H1 (cell line): ENCODE measurements around the gene CYYR1. TPM values are rescaled to one million over a fixed set of nuclear protein-coding genes. Genes with fewer than 3 reads are reported as not detected.

Source experiments
- CTCF ChIA-PET: fragments of 300-600 bp; sonication (Branson Sonifier 250); formaldehyde crosslinking; loops from one replicate; lab custom pipeline; 2021; ENCODE audit not compliant: partially characterized antibody; lab: Charles Lee
- POLR2A ChIA-PET: fragments of 300-600 bp; sonication (Branson Sonifier 250); formaldehyde crosslinking; loops from one replicate; lab custom pipeline; 2021; ENCODE audit warnings: inconsistent platforms; ENCODE audit not compliant: partially characterized antibody; lab: Charles Lee
- DNase-seq, 2 experiments: peaks; one replicate each; pipeline versions ENCODE4 v3.0.0 to v3.0.0-alpha.2; 2010 to 2022; ENCODE audit warnings: low spot score in 2 of 2, low read depth in 1 of 2, mixed read lengths in 1 of 2
- FAIRE-seq: peaks from 2 replicates; lab custom pipeline; 2011; peaks lifted over from hg19 to GRCh38; lab: Jason Lieb, UNC
- H2AFZ ChIP-seq: 2 replicates; pipeline ENCODE4 v1.8.1; 2012; ENCODE audit warnings: low read length, inconsistent platforms
- H2AK5ac ChIP-seq: 2 replicates; pipeline ENCODE4 v1.6.1; 2013; ENCODE audit warnings: low read depth, low read length
- H2BK120ac ChIP-seq: replicated peaks from 2 replicates; pipeline ENCODE3; 2013; ENCODE audit warnings: low read depth, low read length, inconsistent platforms
- H2BK12ac ChIP-seq: 2 replicates; pipeline ENCODE4 v1.6.1; 2013; ENCODE audit warnings: low read depth, low read length
- H2BK15ac ChIP-seq: 2 replicates; pipeline ENCODE4 v1.6.1; 2013; ENCODE audit warnings: low read length
- H2BK20ac ChIP-seq: 2 replicates; pipeline ENCODE4 v1.6.1; 2013; ENCODE audit warnings: low read length
- H2BK5ac ChIP-seq: 2 replicates; pipeline ENCODE4 v1.6.1; 2013; ENCODE audit warnings: low read depth, low read length
- H3K14ac ChIP-seq: 2 replicates; pipeline ENCODE4 v1.6.1; 2013; ENCODE audit warnings: inconsistent platforms; ENCODE audit not compliant: insufficient read length
- H3K18ac ChIP-seq: 2 replicates; pipeline ENCODE4 v1.6.1; 2013; ENCODE audit warnings: low read length; ENCODE audit errors: extremely low read depth
- H3K23ac ChIP-seq: 2 replicates; pipeline ENCODE4 v1.6.1; 2013; ENCODE audit warnings: inconsistent platforms; ENCODE audit not compliant: insufficient read length
- H3K23me2 ChIP-seq: 2 replicates; pipeline ENCODE4 v1.6.1; 2013; ENCODE audit warnings: low read depth, low read length
- H3K27ac ChIP-seq: 2 replicates; pipeline ENCODE4 v1.6.1; 2011; ENCODE audit warnings: low read depth, low read length, inconsistent platforms
- H3K27me3 ChIP-seq, 4 experiments: replicated peaks in 1 of 4; 1 replicate in 1 of 4; 2 replicates in 3 of 4; pipeline versions ENCODE4 v1.6.1 to v1.8.1; 2011 to 2013; ENCODE audit warnings: low read length in 3 of 4, mild to moderate bottlenecking in 3 of 4, inconsistent platforms in 2 of 4, mixed read lengths in 2 of 4, moderate library complexity in 1 of 4; ENCODE audit not compliant: control insufficient read depth in 3 of 4, insufficient read depth in 3 of 4; ENCODE audit errors: extremely low read depth in 1 of 4
- H3K36me3 ChIP-seq, 4 experiments: 2 replicates each; pipeline versions ENCODE4 v1.6.1 to v1.8.1; 2011 to 2013; ENCODE audit warnings: mild to moderate bottlenecking in 4 of 4, low read length in 3 of 4, moderate library complexity in 2 of 4, control low read depth in 1 of 4, inconsistent platforms in 1 of 4; ENCODE audit not compliant: insufficient read depth in 4 of 4, control insufficient read depth in 2 of 4
- H3K4ac ChIP-seq: replicated peaks from 2 replicates; pipeline ENCODE3; 2013; ENCODE audit warnings: low read length, low read depth, mixed read lengths, inconsistent platforms; ENCODE audit not compliant: insufficient read length
- H3K4me1 ChIP-seq, 4 experiments: replicated peaks in 1 of 4; 1 replicate in 1 of 4; 2 replicates in 3 of 4; pipeline versions ENCODE4 v1.6.1 to v1.8.1; 2011 to 2013; ENCODE audit warnings: low read length in 3 of 4, inconsistent platforms in 2 of 4, mixed read lengths in 1 of 4; ENCODE audit not compliant: insufficient read depth in 4 of 4, control insufficient read depth in 3 of 4
- H3K4me2 ChIP-seq, 2 experiments: 2 replicates each; pipeline versions ENCODE4 v1.6.1 to v1.8.1; 2011 to 2013; ENCODE audit warnings: low read depth in 2 of 2, low read length in 2 of 2, control low read depth in 1 of 2, inconsistent platforms in 1 of 2, mild to moderate bottlenecking in 1 of 2; ENCODE audit not compliant: insufficient read depth in 1 of 2
- H3K4me3 ChIP-seq, 4 experiments: fragments of 200-600, 300-600 bp in 1 of 4; sonication (generic), shearing (Covaris generic), sonication (Bioruptor Twin) in 1 of 4; 2 replicates each; pipeline versions ENCODE4 v1.5.1 to v1.8.1; 2011 to 2016; ENCODE audit warnings: low read length in 4 of 4, low read depth in 3 of 4, control low read depth in 2 of 4, inconsistent platforms in 2 of 4, mild to moderate bottlenecking in 2 of 4, mixed read lengths in 1 of 4, moderate library complexity in 1 of 4; ENCODE audit not compliant: insufficient read depth in 2 of 4; ENCODE audit errors: extremely low read depth in 1 of 4
- H3K56ac ChIP-seq: replicated peaks from 2 replicates; pipeline ENCODE3; 2013; ENCODE audit warnings: low read depth, mild to moderate bottlenecking, mixed read lengths, low read length, inconsistent platforms; ENCODE audit not compliant: insufficient read length
- H3K79me1 ChIP-seq: 2 replicates; pipeline ENCODE4 v1.6.1; 2013; ENCODE audit warnings: low read depth, low read length, control low read depth
- H3K79me2 ChIP-seq, 2 experiments: 2 replicates each; pipeline versions ENCODE4 v1.6.1 to v1.8.1; 2012 to 2013; ENCODE audit warnings: low read length in 2 of 2, mild to moderate bottlenecking in 2 of 2, inconsistent platforms in 1 of 2; ENCODE audit not compliant: insufficient read depth in 2 of 2, control insufficient read depth in 1 of 2
- H3K9ac ChIP-seq, 4 experiments: replicated peaks in 1 of 4; 1 replicate in 1 of 4; 2 replicates in 3 of 4; pipeline versions ENCODE4 v1.6.1 to v1.8.1; 2011 to 2013; ENCODE audit warnings: low read depth in 3 of 4, low read length in 3 of 4, control low read depth in 2 of 4, mild to moderate bottlenecking in 2 of 4, moderate library complexity in 2 of 4, inconsistent platforms in 1 of 4; ENCODE audit errors: extremely low read depth in 1 of 4
- H3K9me3 ChIP-seq, 2 experiments: 2 replicates each; pipeline versions ENCODE4 v1.6.1 to v1.8.1; 2012 to 2013; ENCODE audit warnings: mild to moderate bottlenecking in 2 of 2, moderate library complexity in 2 of 2, control low read depth in 1 of 2, inconsistent platforms in 1 of 2, low read depth in 1 of 2, low read length in 1 of 2, mixed read lengths in 1 of 2; ENCODE audit not compliant: insufficient read depth in 2 of 2
- H4K20me1 ChIP-seq, 2 experiments: replicated peaks in 1 of 2; 2 replicates each; pipeline versions ENCODE3 to v1.8.1; 2011 to 2013; ENCODE audit warnings: inconsistent platforms in 2 of 2, low read length in 2 of 2, mild to moderate bottlenecking in 1 of 2; ENCODE audit not compliant: insufficient read depth in 2 of 2, control insufficient read depth in 1 of 2
- H4K5ac ChIP-seq: 2 replicates; pipeline ENCODE4 v1.6.1; 2013; ENCODE audit warnings: low read length, low read depth, mixed read lengths, inconsistent platforms; ENCODE audit not compliant: insufficient read length
- H4K8ac ChIP-seq: 2 replicates; pipeline ENCODE4 v1.8.0; 2013; ENCODE audit warnings: mild to moderate bottlenecking, moderate library complexity, low read length, inconsistent platforms; ENCODE audit not compliant: insufficient read depth; ENCODE audit errors: extremely low read depth
- H4K91ac ChIP-seq: replicated peaks from 2 replicates; pipeline ENCODE3; 2013; ENCODE audit warnings: low read length, mixed read lengths, inconsistent platforms; ENCODE audit not compliant: insufficient read length
- ASH2L ChIP-seq: fragments of 200-600, 300-600 bp; sonication (generic); IDR thresholded peaks from one replicate; pipeline ENCODE4 v1.7.1; 2017; ENCODE audit warnings: low read length
- ATF3 ChIP-seq: IDR thresholded peaks from 2 replicates; pipeline ENCODE4 v1.6.1; 2011; ENCODE audit warnings: low read depth, mild to moderate bottlenecking, low read length; ENCODE audit not compliant: insufficient read depth
- CEBPB ChIP-seq: IDR thresholded peaks from 2 replicates; pipeline ENCODE4 v1.6.1; 2012; ENCODE audit warnings: low read depth, low read length
- FOSL1 ChIP-seq: IDR thresholded peaks from 2 replicates; pipeline ENCODE4 v1.6.1; 2011; ENCODE audit warnings: mild to moderate bottlenecking, low read depth, low read length, moderate library complexity; ENCODE audit not compliant: insufficient read depth
- PHF8 ChIP-seq: fragments of 200-600 bp; sonication (generic); conservative IDR thresholded peaks from 2 replicates; pipeline ENCODE4 v1.7.1; 2012; ENCODE audit warnings: low read depth, mild to moderate bottlenecking, inconsistent platforms, low read length, moderate library complexity
- POLR2A ChIP-seq, 2 experiments: IDR thresholded peaks; 1 replicate in 1 of 2; 2 replicates in 1 of 2; pipeline ENCODE4 v1.6.1; 2011; ENCODE audit warnings: low read depth in 2 of 2, low read length in 2 of 2, mild to moderate bottlenecking in 2 of 2; ENCODE audit errors: control extremely low read depth in 1 of 2
- SP1 ChIP-seq: IDR thresholded peaks from 2 replicates; pipeline ENCODE4 v1.6.1; 2011; ENCODE audit warnings: low read depth, low read length
- SRF ChIP-seq: IDR thresholded peaks from 2 replicates; pipeline ENCODE4 v1.6.1; 2011; ENCODE audit warnings: mild to moderate bottlenecking, low read depth, low read length, moderate library complexity
- TAF1 ChIP-seq: IDR thresholded peaks from 2 replicates; pipeline ENCODE4 v1.6.1; 2011; ENCODE audit warnings: mild to moderate bottlenecking, low read depth, low read length
- WGBS, 2 experiments: shearing (Covaris generic) in 1 of 2; methylation state at CpG; one replicate each; pipeline versions ENCODE4 v1.1.6 to v1.1.7; 2013 to 2015; ENCODE audit warnings: low lambda C conversion rate in 2 of 2, mixed read lengths in 2 of 2, inconsistent platforms in 1 of 2, low coverage in 1 of 2, missing lambda C conversion rate in 1 of 2; ENCODE audit not compliant: insufficient replicate concordance in 2 of 2, insufficient coverage in 1 of 2, insufficient read length in 1 of 2; ENCODE audit errors: extremely low coverage in 1 of 2, missing lambda C conversion rate in 1 of 2; 5-methylcytosine and 5-hydroxymethylcytosine counted together
- long read RNA-seq, 2 experiments: library from RNA in 1 of 2; library from capped mRNA in 1 of 2; stranded (forward); transcript quantifications; one replicate each; pipeline ENCODE4 v2.0.0, GENCODE V29; 2021; ENCODE audit warnings: inconsistent platforms in 1 of 2
- polyA minus RNA-seq, 3 experiments: library from RNA; depleted of rRNA, polyadenylated mRNA; stranded (reverse); fragments of >200 nt; gene quantifications; 1 replicate in 2 of 3; 2 replicates in 1 of 3; pipeline ENCODE4 v1.2.3, GENCODE V29; 2011
- polyA plus RNA-seq, 7 experiments: library from polyadenylated mRNA; depleted of rRNA in 3 of 7; stranded (reverse) in 5 of 7; unstranded in 2 of 7; fragments of >200 nt in 5 of 7; fragments of 200-250 nt in 2 of 7; gene quantifications; 1 replicate in 5 of 7; 2 replicates in 1 of 7; 4 replicates in 1 of 7; pipeline versions ENCODE4 v1.2.1 to v1.2.3, GENCODE V29; 2011 to 2013; ENCODE audit warnings: missing spikeins in 2 of 7, mixed read lengths in 2 of 7
- total RNA-seq: library from RNA; stranded (reverse); fragmentation: NEBNext Ultra II Directional; extraction: Animal tissue kit (Norgen Biotek cat#: 25700); gene quantifications from 2 replicates; pipeline ENCODE4 v1.2.1, GENCODE V29; 2021

Gene CYYR1
- 37.6 and 37.9 TPM in 2 replicates for total RNA-seq
- polyA plus RNA-seq (2011; rRNA removed): 12.2 and 18.9 TPM in 2 replicates
- polyA plus RNA-seq (2011; cell fraction: cytosol; rRNA removed): 9.4 TPM
- 30.3 TPM for polyA plus RNA-seq (2011; cell fraction: nucleus; rRNA removed)
- polyA plus RNA-seq (2012, experiment 1 of 2): 13.9 to 22.1 TPM (median 19.2 TPM) in 4 replicates
- polyA plus RNA-seq (2012, experiment 2 of 2): 6.4 TPM
- polyA plus RNA-seq (2013, experiment 1 of 2): 31.6 TPM
- 34.1 TPM for polyA plus RNA-seq (2013, experiment 2 of 2)
- 21.1 and 22.2 TPM in 2 replicates for polyA minus RNA-seq (2011; rRNA and poly(A)+ RNA removed)
- polyA minus RNA-seq (2011; cell fraction: cytosol; rRNA and poly(A)+ RNA removed): 9.0 TPM
- polyA minus RNA-seq (2011; cell fraction: nucleus; rRNA and poly(A)+ RNA removed): 93.0 TPM
- long read RNA-seq, experiment 1, transcript CYYR1-201 (4 exons, 3,101 nt): major isoform, 13 of 53 reads
- long read RNA-seq, experiment 1, partial matches to known transcripts: 3 of 53 reads
- long read RNA-seq, experiment 1, other reads (novel, unspliced or antisense): 37 of 53 reads
- long read RNA-seq, experiment 2, partial matches to known transcripts: 0 of 7 reads
- long read RNA-seq, experiment 2, other reads (novel, unspliced or antisense): 3 of 7 reads

- H3K23me2 ChIP-seq: no peaks in the 10 kb centered on the region
- H3K18ac ChIP-seq: peak within 1 kb of the TSS; percentile 92
- H3K56ac ChIP-seq: peak within 1 kb of the TSS; percentile 62
- H4K5ac ChIP-seq: peak within 1 kb of the TSS; percentile 3
- peak within 1 kb of the TSS; percentile 86 for H2BK12ac ChIP-seq
- WGBS, 2 experiments: 2% methylated on average over 57 of the region's 58 CpGs; no CpG with 5 or more reads in 1 of the 2 experiments
- peak; percentile 13 to 87 for DNase-seq
- peak within 1 kb of the TSS; percentile 61 for H2BK120ac ChIP-seq
- H3K9ac ChIP-seq: peak within 1 kb of the TSS; percentile 91 to 96 (median 92)
- ChIA-PET POLR2A (interaction anchor here (0.8 to 1.3 kb wide), 6 partner anchors 9 to 115 kb away, joined by 3 to 5 read pairs (median 3); no protein-coding TSS in a partner anchor), CTCF (interaction anchor here (2.6 kb wide), 1 partner anchor 145 kb away, joined by 6 read pairs; no protein-coding TSS in a partner anchor)
- peak within 1 kb of the TSS; percentile 60 to 90 (median 86) for H3K4me3 ChIP-seq
- H2BK20ac ChIP-seq: no peak within 1 kb of the TSS
- no peaks in the 10 kb centered on the region; a peak in 1 of 4 replicates for H3K9me3 ChIP-seq
- peak within 1 kb of the TSS; percentile 74 to 75 for H3K4me2 ChIP-seq
- peaks cover 0 to 51% of the 10 kb centered on the region in 2 experiments for H3K79me2 ChIP-seq
- H2BK5ac ChIP-seq: peak within 1 kb of the TSS; percentile 84
- H4K8ac ChIP-seq: peak within 1 kb of the TSS; percentile 99; the same call in 1 of the 2 replicates
- FAIRE-seq: no peak
- H3K79me1 ChIP-seq: no peaks in the 10 kb centered on the region
- H3K23ac ChIP-seq: no peak within 1 kb of the TSS
- H3K14ac ChIP-seq: no peak within 1 kb of the TSS
- peak within 1 kb of the TSS; percentile 98 for H3K4ac ChIP-seq
- peak within 1 kb of the TSS; percentile 64 for H2AFZ ChIP-seq
- H2BK15ac ChIP-seq: no peak within 1 kb of the TSS; the same call in 1 of the 2 replicates
- peaks cover 0 to 8% (median 0%) of the 10 kb centered on the region in 4 experiments; a peak in 1 of 7 replicates for H3K4me1 ChIP-seq
- no peak within 1 kb of the TSS for H2AK5ac ChIP-seq
- H3K27ac ChIP-seq: peak within 1 kb of the TSS; percentile 85
- H4K20me1 ChIP-seq: no peaks in the 10 kb centered on the region
- no peaks in the 10 kb centered on the region; a peak in 1 of 8 replicates for H3K36me3 ChIP-seq
- no peaks in the 10 kb centered on the region for H3K27me3 ChIP-seq
- H4K91ac ChIP-seq: peak within 1 kb of the TSS; percentile 91
- peak; percentile 88 for TF ChIP-seq PHF8
- no peak for TF ChIP-seq CEBPB
- peak; percentile 87 for TF ChIP-seq TAF1
- peak; percentile 88 for TF ChIP-seq ASH2L
- no peak for TF ChIP-seq SP1
- TF ChIP-seq SRF: no peak
- no peak for TF ChIP-seq FOSL1
- peak; percentile 29 to 96 for TF ChIP-seq POLR2A (IDR thresholded peaks at IDR 0.05; ENCODE audit: control extremely low read depth in 1 of 2, low read depth in 2 of 2, low read length in 2 of 2)
- TF ChIP-seq ATF3: no peak
Measured at GRCh38 chr21:26572702-26573381, at the start of gene CYYR1. TSS of gene CYYR1 (minus strand) at chr21:26573286. CDS start at chr21:26572940, 346 bp downstream.
